HepG2 (cell line): ENCODE results near the gene CYRIA. TPM values are rescaled to one million over a fixed set of nuclear protein-coding genes. Genes with fewer than 3 reads are reported as not detected.

Experiments
- HDAC1 ChIP-seq: sonication (generic); formaldehyde crosslinking; IDR thresholded peaks from 2 replicates; pipeline ENCODE4 v1.5.1; 2020; ENCODE audit warnings: mild to moderate bottlenecking, missing genetic modification reagents
- ZNF318 ChIP-seq: sonication (generic); formaldehyde crosslinking; IDR thresholded peaks from 2 replicates; pipeline ENCODE4 v1.4.0; 2020; ENCODE audit warnings: mild to moderate bottlenecking, missing genetic modification reagents
- ZNF781 ChIP-seq: sonication (generic); formaldehyde crosslinking; IDR thresholded peaks from 2 replicates; pipeline ENCODE4 v1.5.1; 2020; ENCODE audit warnings: borderline replicate concordance, mild to moderate bottlenecking, missing genetic modification reagents; ENCODE audit errors: not compliant biosample characterization
- polyA plus RNA-seq, 8 experiments: library from polyadenylated mRNA; depleted of rRNA in 3 of 8; stranded (reverse) in 7 of 8; unstranded in 1 of 8; fragments of >200 nt; fragmentation: Illumina TruSeq in 4 of 8; extraction: Trizol in 4 of 8; gene quantifications; 2 replicates each; pipeline versions ENCODE4 v1.2.1 to v1.2.3, GENCODE V29; 2011 to 2016; ENCODE audit warnings: low read depth in 4 of 8, missing spikeins in 1 of 8, mixed read lengths in 1 of 8; ENCODE audit not compliant: insufficient read depth in 1 of 8
- total RNA-seq, 5 experiments: library from RNA; depleted of rRNA; stranded (reverse); fragments of >200 nt; fragmentation: Illumina TruSeq; extraction: Trizol; gene quantifications; 2 replicates each; pipeline ENCODE4 v1.2.3, GENCODE V29; 2016; ENCODE audit warnings: low read depth in 1 of 5
- TF ChIP-seq, protein P1 (sequence below): IDR thresholded peaks from 2 replicates; pipeline ENCODE4 v1.6.1; 2016
- TF ChIP-seq, protein P2 (sequence below): IDR thresholded peaks from 2 replicates; pipeline ENCODE4 v1.6.1; 2016; ENCODE audit warnings: mild to moderate bottlenecking, missing biosample characterization, missing genetic modification reagents
- TF ChIP-seq, protein P3 (sequence below): sonication (generic); formaldehyde crosslinking; IDR thresholded peaks from 2 replicates; pipeline ENCODE4 v1.5.0; 2020; ENCODE audit warnings: missing genetic modification reagents, mild to moderate bottlenecking, borderline replicate concordance

Gene CYRIA
- total and polyA plus RNA-seq, 2 of the 13 experiments (the other 11 are each of a cell fraction or from before 2014, with no cell fraction given): 0.09 TPM; not detected in 1

DNA sequence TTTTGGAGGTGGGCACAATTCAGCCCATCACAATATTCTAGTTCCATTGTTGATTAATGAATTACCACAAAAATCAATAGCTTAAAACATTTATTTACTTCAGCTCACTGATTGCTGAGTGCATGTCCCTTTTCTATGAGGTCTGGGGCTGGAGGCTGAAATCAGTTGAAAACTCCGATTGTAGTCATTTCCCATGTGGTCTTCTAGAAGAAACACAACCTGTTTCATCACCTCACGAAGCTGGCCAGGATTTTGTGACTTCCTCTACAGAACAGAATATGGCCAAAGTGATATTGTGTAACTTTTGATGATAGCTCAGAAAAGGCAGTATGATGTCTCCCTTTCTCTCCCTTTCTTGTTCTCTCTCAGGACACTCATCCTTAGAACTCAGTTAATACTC lies 44.1 kb upstream of the CYRIA start (continued):
- no peak for TF ChIP-seq ZNF318
- no peak for TF ChIP-seq HDAC1 (CRISPR knock-in tag)
- TF ChIP-seq, protein P1, sequence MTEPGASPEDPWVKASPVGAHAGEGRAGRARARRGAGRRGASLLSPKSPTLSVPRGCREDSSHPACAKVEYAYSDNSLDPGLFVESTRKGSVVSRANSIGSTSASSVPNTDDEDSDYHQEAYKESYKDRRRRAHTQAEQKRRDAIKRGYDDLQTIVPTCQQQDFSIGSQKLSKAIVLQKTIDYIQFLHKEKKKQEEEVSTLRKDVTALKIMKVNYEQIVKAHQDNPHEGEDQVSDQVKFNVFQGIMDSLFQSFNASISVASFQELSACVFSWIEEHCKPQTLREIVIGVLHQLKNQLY: no peak
- TF ChIP-seq, protein P2, sequence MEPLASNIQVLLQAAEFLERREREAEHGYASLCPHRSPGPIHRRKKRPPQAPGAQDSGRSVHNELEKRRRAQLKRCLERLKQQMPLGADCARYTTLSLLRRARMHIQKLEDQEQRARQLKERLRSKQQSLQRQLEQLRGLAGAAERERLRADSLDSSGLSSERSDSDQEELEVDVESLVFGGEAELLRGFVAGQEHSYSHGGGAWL (CRISPR knock-in tag): no peak
- TF ChIP-seq, protein P3, sequence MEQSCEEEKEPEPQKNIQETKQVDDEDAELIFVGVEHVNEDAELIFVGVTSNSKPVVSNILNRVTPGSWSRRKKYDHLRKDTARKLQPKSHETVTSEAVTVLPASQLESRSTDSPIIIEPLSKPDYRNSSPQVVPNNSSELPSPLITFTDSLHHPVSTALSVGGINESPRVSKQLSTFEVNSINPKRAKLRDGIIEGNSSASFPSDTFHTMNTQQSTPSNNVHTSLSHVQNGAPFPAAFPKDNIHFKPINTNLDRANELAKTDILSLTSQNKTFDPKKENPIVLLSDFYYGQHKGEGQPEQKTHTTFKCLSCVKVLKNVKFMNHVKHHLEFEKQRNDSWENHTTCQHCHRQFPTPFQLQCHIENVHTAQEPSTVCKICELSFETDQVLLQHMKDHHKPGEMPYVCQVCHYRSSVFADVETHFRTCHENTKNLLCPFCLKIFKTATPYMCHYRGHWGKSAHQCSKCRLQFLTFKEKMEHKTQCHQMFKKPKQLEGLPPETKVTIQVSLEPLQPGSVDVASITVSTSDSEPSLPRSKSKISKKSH (CRISPR knock-in tag): no peak
- TF ChIP-seq ZNF781 (CRISPR knock-in tag): no peak
- TF ChIP-seq, all 625 proteins: peak for 0
